ENCODE results near the gene RYR2.

The RYR2 gene

DNA sequence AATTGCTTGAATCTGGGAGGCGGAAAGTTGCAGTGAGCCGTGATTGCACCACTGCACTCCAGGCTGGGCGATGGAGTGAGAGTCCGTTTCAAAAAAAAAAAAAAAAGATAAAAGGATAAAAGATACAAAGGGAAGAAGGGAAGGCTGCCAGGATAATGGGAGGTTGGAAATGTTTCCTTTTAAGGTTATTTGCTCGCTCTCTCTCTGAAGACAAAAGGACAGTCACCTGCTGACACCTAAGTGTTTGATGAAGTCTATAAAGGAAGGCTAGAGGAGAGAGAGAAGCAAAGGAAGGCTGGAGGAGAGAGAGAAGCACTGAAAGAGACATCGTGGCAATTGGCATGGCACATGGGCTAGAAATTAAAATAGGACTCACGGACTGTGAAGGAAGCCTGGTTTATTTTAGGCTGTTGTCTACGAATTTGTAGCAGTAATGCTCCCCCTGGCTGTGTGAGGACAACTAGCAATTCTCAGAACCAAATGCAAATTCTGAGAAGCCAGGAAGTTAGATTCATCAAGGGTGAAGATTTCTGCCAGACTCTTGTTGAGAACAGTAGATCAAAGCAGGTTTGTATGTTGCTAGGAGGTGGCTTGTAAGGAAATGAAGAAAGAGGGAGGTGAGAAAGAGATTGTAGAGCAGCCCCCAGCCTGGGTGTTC is 694.5 kb downstream of the RYR2 start:
- H3K4me2 ChIP-seq: no peak overlapping the region

DNA sequence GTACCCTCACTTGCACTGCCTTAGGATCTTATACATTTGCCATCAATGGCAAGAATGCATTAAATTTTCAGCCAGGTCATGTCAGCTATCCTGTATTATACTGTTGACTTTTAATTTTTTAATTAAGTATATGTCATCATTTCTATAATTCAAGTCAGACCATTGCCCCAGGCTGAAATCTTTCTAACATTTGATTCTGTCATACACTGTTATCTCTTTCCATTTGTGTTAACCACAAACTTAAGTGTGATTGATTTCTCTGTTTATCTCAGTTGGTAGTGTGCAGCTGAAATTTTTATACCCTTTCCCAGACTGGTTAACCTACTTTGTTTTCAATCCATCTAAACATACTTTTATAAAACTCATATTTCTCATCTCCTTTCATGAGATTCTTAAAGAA is 695.5 kb downstream of the RYR2 start:
- Histone ChIP-seq H3K36me3 (no peaks in the 10 kb centered on the region), H3K9ac (no peak overlapping the region), H4K20me1 (no peaks in the 10 kb centered on the region), H3K4me2 (no peak overlapping the region), H3K27me3 (no peaks in the 10 kb centered on the region), H3K9me3 (no peaks in the 10 kb centered on the region), H3K4me1 (no peaks in the 10 kb centered on the region), H3K27ac (no peak overlapping the region), H3K4me3 (no peak overlapping the region)
- TF ChIP-seq Cebpa-rat (IDR thresholded peaks at IDR 0.05): no peak

More for the DNA sequence above, 694.5 kb downstream of the RYR2 start:
- Histone ChIP-seq H3K27ac (no peak overlapping the region), H3K27me3 (no peaks in the 10 kb centered on the region), H3K4me3 (no peak overlapping the region), H3K9me3 (no peaks in the 10 kb centered on the region), H4K20me1 (no peaks in the 10 kb centered on the region), H3K36me3 (no peaks in the 10 kb centered on the region), H3K9ac (no peak overlapping the region), H3K4me1 (no peaks in the 10 kb centered on the region)
- TF ChIP-seq Cebpa-rat (IDR thresholded peaks at IDR 0.05): no peak

DNA sequence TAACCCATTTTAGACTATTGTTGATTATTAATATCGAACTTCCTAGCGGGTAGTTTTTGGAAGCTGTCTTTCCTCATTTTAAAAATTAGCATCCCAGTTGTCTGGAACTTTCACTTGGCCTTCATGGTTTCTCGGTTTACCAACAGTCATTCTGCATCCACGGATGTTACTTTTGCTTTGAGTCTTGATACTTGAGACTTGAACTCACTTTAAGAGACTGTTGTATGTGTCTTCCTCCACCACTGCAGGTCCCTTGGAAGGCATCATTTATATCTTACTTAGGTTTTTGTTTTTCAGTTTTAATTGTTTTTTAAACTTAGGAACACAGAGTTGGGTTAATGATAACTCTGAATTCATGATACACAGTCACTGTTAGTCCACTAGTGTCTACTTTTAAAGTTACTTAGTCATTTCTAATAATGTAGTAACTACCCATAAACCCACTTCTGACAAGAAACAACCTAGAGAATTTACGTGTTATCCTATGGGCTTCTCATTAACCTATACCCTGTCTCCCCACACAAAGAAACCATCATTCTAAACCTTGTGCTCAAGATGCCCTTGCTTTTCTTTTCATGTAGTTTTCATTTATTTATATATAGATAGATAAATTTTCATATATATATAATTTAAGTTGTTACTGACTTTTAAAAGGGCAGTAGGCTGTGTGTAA is 696.1 kb downstream of the RYR2 start:
- Histone ChIP-seq H3K9me3 (no peaks in the 10 kb centered on the region), H3K36me3 (no peaks in the 10 kb centered on the region), H3K9ac (no peak overlapping the region), H3K4me2 (no peak overlapping the region), H3K4me3 (no peak overlapping the region), H3K27ac (no peak overlapping the region), H3K4me1 (no peaks in the 10 kb centered on the region), H3K27me3 (no peaks in the 10 kb centered on the region), H4K20me1 (no peaks in the 10 kb centered on the region)
- no peak for TF ChIP-seq Cebpa-rat (IDR thresholded peaks at IDR 0.05)

DNA sequence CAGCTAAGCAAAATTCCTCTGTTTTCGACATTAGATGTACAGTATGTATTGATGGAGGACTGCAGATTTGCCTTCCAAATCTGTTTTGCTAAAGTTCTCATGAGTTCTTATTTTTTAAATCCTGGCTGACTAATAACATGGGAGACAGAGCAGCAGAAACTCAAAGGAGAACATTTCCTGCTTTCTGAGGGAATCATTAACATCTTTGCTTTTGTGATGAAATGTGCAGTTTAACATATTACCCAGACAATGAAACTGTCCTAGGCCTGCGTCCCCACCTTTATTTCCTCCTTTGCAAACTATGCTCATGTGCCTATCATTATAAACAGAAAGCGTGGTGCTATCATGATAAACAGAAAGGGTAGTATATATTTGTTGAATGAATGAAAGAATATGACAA is 698.9 kb downstream of the RYR2 start:
- Histone ChIP-seq H3K9ac (no peak overlapping the region), H3K4me1 (no peaks in the 10 kb centered on the region), H3K9me3 (no peaks in the 10 kb centered on the region), H3K27ac (no peak overlapping the region), H3K36me3 (no peaks in the 10 kb centered on the region), H3K27me3 (no peaks in the 10 kb centered on the region), H3K4me3 (no peak overlapping the region), H3K4me2 (no peak overlapping the region), H4K20me1 (no peaks in the 10 kb centered on the region)
- no peak for TF ChIP-seq Cebpa-rat (IDR thresholded peaks at IDR 0.05)

DNA sequence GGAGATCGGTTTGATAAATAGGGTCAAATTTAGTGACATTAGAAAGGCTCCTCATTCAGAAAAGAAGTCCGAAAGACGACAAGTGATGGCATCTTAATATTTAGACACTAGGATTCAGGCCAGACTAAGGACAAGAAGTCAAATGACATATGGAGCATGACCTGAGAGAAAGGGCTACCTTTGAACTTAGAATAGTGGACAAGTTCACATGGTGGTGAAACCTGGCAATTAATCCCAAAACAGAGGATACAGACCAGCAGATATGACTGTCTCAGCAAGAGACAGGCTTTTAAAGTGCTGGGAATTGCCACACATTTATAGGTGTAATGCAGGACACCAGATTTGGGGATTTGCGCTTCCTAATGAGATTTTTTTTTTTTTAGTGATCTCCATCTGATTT is 703.6 kb downstream of the RYR2 start:
- 0 out of 2 replicates have a peak, but pooled peaks cover 5% of the 10 kb centered on the region for H3K4me1 ChIP-seq
- no peak overlapping the region for H3K4me2 ChIP-seq
- TF ChIP-seq Cebpa-rat (IDR thresholded peaks at IDR 0.05): no peak

DNA sequence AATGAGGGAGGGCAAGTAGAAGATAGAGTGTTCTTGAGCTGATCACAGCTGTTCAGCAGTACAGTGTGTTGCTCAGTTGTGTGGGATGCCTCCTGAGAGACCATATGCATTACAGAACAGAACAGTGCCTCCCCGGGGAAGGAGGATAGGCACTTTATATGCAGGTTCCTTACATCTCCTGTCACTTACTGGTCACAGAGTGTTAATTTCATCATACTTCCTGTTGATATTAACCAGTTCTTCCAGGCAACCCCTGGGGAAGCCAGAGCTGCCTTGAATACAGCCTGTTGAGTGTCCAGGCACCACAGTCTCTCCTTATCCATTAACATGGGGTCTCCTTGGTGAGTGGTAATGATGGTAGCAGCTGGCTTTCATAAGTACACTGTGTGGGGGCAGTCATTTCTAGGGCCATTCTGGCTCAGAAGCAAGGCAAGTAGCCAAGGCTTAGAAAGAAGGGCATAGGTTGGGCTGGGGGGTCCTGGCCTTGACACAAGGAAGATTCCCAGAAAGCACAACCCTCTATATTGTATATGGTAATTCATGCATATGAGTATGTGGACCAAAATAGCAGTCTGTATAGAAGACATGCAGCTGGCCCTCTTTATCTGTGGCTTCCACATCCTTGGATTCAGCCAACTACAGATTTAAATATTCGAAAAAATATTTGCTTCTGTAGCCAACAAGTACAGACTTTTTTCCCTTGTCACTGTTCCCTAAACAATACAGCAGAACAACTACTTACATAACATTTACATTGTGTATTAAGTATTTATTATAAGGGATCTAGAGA is 706.4 kb downstream of the RYR2 start:
- no peak for TF ChIP-seq Cebpa-rat (IDR thresholded peaks at IDR 0.05)
- Histone ChIP-seq H3K27ac (no peak overlapping the region), H3K4me1 (0 out of 2 replicates have a peak, but pooled peaks cover 5% of the 10 kb centered on the region), H3K9me3 (no peaks in the 10 kb centered on the region), H4K20me1 (no peaks in the 10 kb centered on the region), H3K36me3 (no peaks in the 10 kb centered on the region), H3K9ac (no peak overlapping the region), H3K4me2 (no peak overlapping the region), H3K27me3 (no peaks in the 10 kb centered on the region), H3K4me3 (no peak overlapping the region)

More for the DNA sequence above, 703.6 kb downstream of the RYR2 start:
- H4K20me1 ChIP-seq: no peaks in the 10 kb centered on the region
- no peaks in the 10 kb centered on the region for H3K36me3 ChIP-seq
- no peaks in the 10 kb centered on the region for H3K27me3 ChIP-seq
- no peak overlapping the region for H3K9ac ChIP-seq
- H3K27ac ChIP-seq: no peak overlapping the region
- no peak overlapping the region for H3K4me3 ChIP-seq
- no peaks in the 10 kb centered on the region for H3K9me3 ChIP-seq

DNA sequence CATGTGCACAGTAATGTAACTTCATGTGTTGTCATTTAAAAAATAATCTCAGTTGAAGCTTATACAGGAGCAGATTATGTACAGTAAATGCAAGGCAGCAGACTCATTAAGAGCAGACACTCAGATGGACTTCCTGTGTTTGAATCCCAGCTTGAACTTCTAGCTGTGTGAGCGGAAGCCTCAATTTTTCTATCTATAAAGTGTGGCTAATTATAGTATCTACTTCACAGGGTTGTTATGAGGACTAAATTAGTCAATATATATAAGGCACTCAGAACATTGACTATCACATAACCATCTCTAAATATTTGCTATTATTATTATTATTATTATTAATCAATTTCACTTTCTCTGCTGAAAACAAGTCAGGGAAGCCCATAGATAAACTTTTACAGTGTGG is 707.1 kb downstream of the RYR2 start:
- H4K20me1 ChIP-seq: no peaks in the 10 kb centered on the region
- TF ChIP-seq Cebpa-rat (IDR thresholded peaks at IDR 0.05): no peak
- H3K4me1 ChIP-seq: 0 out of 2 replicates have a peak, but pooled peaks cover 5% of the 10 kb centered on the region
- H3K9ac ChIP-seq: no peak overlapping the region
- no peaks in the 10 kb centered on the region for H3K27me3 ChIP-seq
- no peak overlapping the region for H3K4me2 ChIP-seq
- no peak overlapping the region for H3K4me3 ChIP-seq
- H3K36me3 ChIP-seq: no peaks in the 10 kb centered on the region
- H3K9me3 ChIP-seq: no peaks in the 10 kb centered on the region
- H3K27ac ChIP-seq: no peak overlapping the region

DNA sequence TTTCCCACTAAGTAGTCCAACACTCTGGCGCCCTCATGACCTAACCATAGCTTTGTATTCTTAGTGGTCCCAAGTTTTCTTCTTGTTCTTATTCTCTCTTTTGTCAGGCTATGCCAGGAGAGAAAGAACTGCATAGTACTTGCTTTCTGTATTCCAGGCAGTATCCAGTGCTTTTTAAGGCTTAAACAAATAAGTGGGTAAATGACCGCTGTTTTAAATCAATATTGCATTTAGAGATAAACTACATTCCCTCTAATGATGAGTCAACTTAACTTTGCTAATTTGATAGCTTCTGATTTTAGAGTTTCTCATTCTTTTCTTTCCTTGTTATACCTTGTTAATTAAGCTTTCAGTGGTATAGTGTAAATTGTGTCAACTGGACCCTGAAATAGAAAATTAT is 709.1 kb downstream of the RYR2 start:
- TF ChIP-seq Cebpa-rat (IDR thresholded peaks at IDR 0.05): no peak
- no peaks in the 10 kb centered on the region for H4K20me1 ChIP-seq
- no peak overlapping the region for H3K4me2 ChIP-seq
- no peak overlapping the region for H3K27ac ChIP-seq
- no peaks in the 10 kb centered on the region for H3K9me3 ChIP-seq
- H3K4me3 ChIP-seq: no peak overlapping the region
- 0 out of 2 replicates have a peak, but pooled peaks cover 5% of the 10 kb centered on the region for H3K4me1 ChIP-seq
- no peak overlapping the region for H3K9ac ChIP-seq
- no peaks in the 10 kb centered on the region for H3K27me3 ChIP-seq
- no peaks in the 10 kb centered on the region for H3K36me3 ChIP-seq

DNA sequence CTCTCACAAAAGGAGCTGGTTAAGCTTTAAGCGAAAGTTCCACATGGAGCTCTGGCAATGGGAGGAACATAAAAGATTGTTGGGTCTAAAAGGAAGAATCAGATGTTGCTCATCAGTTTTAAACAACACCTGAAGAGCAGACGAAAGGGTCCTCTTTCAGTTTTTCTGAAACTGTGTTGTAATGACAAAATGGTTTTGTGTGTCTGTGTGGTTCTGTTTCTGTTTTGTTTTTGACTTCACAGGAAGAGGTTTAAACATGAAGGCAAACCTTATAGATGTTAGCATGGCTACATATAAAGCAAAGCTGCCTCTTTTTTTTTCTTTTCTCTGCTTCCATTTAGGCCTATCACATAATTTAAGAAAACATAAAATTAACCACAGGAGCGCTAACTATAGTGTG is 712.6 kb downstream of the RYR2 start:
- Histone ChIP-seq H3K36me3 (no peaks in the 10 kb centered on the region), H4K20me1 (no peaks in the 10 kb centered on the region), H3K27me3 (no peaks in the 10 kb centered on the region), H3K9me3 (no peaks in the 10 kb centered on the region), H3K4me2 (no peak overlapping the region), H3K9ac (no peak overlapping the region), H3K27ac (no peak overlapping the region), H3K4me3 (no peak overlapping the region), H3K4me1 (no peaks in the 10 kb centered on the region)
- no peak for TF ChIP-seq Cebpa-rat (IDR thresholded peaks at IDR 0.05)

Data from BLaER1 (cell line).